Ishikawa (cell line): ENCODE results near the gene TRIM15.

Experiments used
- CEBPB ChIP-seq: IDR thresholded peaks from 2 replicates; pipeline ENCODE4 v1.6.1; 2012
- CREB1 ChIP-seq: IDR thresholded peaks from 2 replicates; pipeline ENCODE4 v1.6.1; 2012; ENCODE audit warnings: low read depth
- EGR1 ChIP-seq: IDR thresholded peaks from 2 replicates; pipeline ENCODE4 v1.6.1; 2012
- EP300 ChIP-seq: IDR thresholded peaks from 2 replicates; pipeline ENCODE4 v1.6.1; 2012; ENCODE audit warnings: borderline replicate concordance
- FOXM1 ChIP-seq: IDR thresholded peaks from 2 replicates; pipeline ENCODE4 v1.6.1; 2012; ENCODE audit warnings: low read depth, borderline replicate concordance
- MAX ChIP-seq: IDR thresholded peaks from 2 replicates; pipeline ENCODE4 v1.6.1; 2012
- NFIC ChIP-seq: IDR thresholded peaks from 2 replicates; pipeline ENCODE4 v1.6.1; 2012
- RAD21 ChIP-seq: IDR thresholded peaks from 2 replicates; pipeline ENCODE4 v1.6.1; 2012; ENCODE audit warnings: low read depth
- REST ChIP-seq: IDR thresholded peaks from 2 replicates; pipeline ENCODE4 v1.6.1; 2012; ENCODE audit warnings: low read depth, mild to moderate bottlenecking
- TAF1 ChIP-seq: IDR thresholded peaks from 2 replicates; pipeline ENCODE4 v1.6.1; 2012; ENCODE audit warnings: low read depth, mild to moderate bottlenecking
- TCF12 ChIP-seq: IDR thresholded peaks from 2 replicates; pipeline ENCODE4 v1.6.1; 2012; ENCODE audit warnings: low read depth
- TEAD4 ChIP-seq: IDR thresholded peaks from 2 replicates; pipeline ENCODE4 v1.6.1; 2012
- USF1 ChIP-seq: IDR thresholded peaks from 2 replicates; pipeline ENCODE4 v1.6.1; 2012
- YY1 ChIP-seq: IDR thresholded peaks from 2 replicates; pipeline ENCODE4 v1.6.1; 2012; ENCODE audit warnings: low read depth
- ZBTB7A ChIP-seq: IDR thresholded peaks from 2 replicates; pipeline ENCODE4 v1.6.1; 2012; ENCODE audit warnings: low read depth

Gene TRIM15

GRCh38 chr6:30154709-30155519 lies 8.4 kb upstream of the TRIM15 start:
- TF ChIP-seq EGR1 (no peak), TEAD4 (no peak), TAF1 (no peak), CEBPB (no peak), EP300 (no peak), RAD21 (no peak), YY1 (no peak)

- no peak for TF ChIP-seq FOXM1
- TF ChIP-seq YY1: no peak
- TF ChIP-seq EGR1: no peak
- TF ChIP-seq MAX: no peak
- no peak for TF ChIP-seq TAF1
- no peak for TF ChIP-seq EP300
- TF ChIP-seq CREB1: no peak
- no peak for TF ChIP-seq TCF12
- TF ChIP-seq RAD21: no peak
- no peak for TF ChIP-seq TEAD4
- no peak for TF ChIP-seq ZBTB7A
- TF ChIP-seq REST: no peak
- no peak for TF ChIP-seq CEBPB
- TF ChIP-seq NFIC: no peak
- TF ChIP-seq USF1: no peak
These were observed 7.7 kb upstream of the TRIM15 start for GRCh38 chr6:30155520-30156261.

GRCh38 chr6:30156262-30156599 lies 7.1 kb upstream of the TRIM15 start:
- TF ChIP-seq EGR1: peak; percentile 35; the same call in 1 of the 2 replicates
- 0 out of 2 replicates have a peak, but pooled peaks have one; percentile 26 for TF ChIP-seq TEAD4
- TF ChIP-seq NFIC: peak; percentile 49
- TF ChIP-seq TCF12: no peak

GRCh38 chr6:30156774-30157173 lies 6.6 kb upstream of the TRIM15 start:
- TF ChIP-seq REST (no peak), FOXM1 (no peak), YY1 (no peak), TAF1 (no peak), TCF12 (no peak), USF1 (no peak)

GRCh38 chr6:30157581-30157980 lies 5.8 kb upstream of the TRIM15 start:
- TF ChIP-seq NFIC (no peak), CEBPB (no peak), CREB1 (no peak), REST (no peak), TAF1 (no peak), EGR1 (no peak)
